ENCODE results near the gene FRMD1.

GRCh38 chr6:168058691-168059551 lies 20.1 kb downstream of the FRMD1 start:
- TF ChIP-seq CEBPB (IDR thresholded peaks at IDR 0.05) (no peak), CREB1 (IDR thresholded peaks at IDR 0.05; ENCODE audit: low read depth) (no peak), EGR1 (IDR thresholded peaks at IDR 0.05) (no peak), TEAD4 (IDR thresholded peaks at IDR 0.05) (no peak), FOXM1 (IDR thresholded peaks at IDR 0.05; ENCODE audit: borderline replicate concordance, low read depth) (no peak), REST (IDR thresholded peaks at IDR 0.05; ENCODE audit: low read depth) (no peak), RAD21 (IDR thresholded peaks at IDR 0.05; ENCODE audit: low read depth) (no peak), MAX (IDR thresholded peaks at IDR 0.05) (no peak), TCF12 (IDR thresholded peaks at IDR 0.05; ENCODE audit: low read depth) (no peak), EP300 (IDR thresholded peaks at IDR 0.05; ENCODE audit: borderline replicate concordance) (no peak)

All from Ishikawa (cell line).